Measurements from ENCODE around the gene GALNT7.
A peak's percentile ranks its signal among the peaks of the same experiment; 100 is the strongest.
"Not testable (repeated sequence)": the region's sequence is repeated elsewhere in the genome, so short reads cannot be mapped to it uniquely, and the experiment has no call there.

The GALNT7 gene

DNA sequence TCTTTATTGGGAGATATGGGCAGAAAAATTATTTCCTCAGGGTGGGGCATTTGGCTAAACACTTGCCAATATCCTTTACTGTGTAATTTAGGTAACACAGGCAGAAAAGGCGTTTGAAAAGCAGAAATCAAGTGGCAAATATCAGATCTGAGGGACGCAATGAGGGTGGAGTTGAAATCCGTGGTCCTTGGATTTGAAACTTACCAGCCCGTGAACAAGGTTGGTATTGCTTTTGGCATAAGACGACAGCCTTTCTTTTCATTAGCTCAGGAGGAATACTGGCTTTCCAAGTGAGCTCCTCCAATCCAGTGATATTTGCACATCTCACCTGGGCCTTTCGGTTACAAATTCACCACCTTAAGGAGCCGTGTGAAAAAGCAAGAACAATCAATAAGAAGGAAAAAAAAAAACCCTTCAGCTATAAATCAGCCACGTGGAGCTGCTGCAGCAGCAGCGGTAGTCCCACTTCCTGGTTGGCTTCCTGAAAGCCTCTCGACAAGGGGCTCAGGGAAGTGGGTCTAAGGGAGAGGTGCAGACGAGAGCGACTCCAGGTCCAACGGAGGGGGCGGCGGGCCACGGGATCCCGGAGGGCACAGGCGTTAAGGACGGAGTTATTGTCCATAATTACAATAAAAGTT lies 734 bp upstream of the GALNT7 start:
- peak; percentile 33 for DNase-seq

DNA sequence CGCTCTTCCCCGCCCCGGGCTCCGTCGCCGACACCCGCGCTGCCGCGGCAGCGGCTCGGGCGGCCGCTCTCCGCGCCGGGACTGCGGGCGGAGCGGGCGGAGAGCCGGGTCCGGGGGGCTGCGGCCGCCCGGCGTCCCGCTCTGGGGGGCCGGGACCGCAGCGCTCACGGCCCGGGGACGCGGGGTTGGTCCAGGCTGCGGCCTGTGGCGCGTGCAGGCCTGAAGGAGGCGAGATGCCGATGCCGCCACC lies 492 bp downstream of the GALNT7 start:
- no peak for DNase-seq

DNA sequence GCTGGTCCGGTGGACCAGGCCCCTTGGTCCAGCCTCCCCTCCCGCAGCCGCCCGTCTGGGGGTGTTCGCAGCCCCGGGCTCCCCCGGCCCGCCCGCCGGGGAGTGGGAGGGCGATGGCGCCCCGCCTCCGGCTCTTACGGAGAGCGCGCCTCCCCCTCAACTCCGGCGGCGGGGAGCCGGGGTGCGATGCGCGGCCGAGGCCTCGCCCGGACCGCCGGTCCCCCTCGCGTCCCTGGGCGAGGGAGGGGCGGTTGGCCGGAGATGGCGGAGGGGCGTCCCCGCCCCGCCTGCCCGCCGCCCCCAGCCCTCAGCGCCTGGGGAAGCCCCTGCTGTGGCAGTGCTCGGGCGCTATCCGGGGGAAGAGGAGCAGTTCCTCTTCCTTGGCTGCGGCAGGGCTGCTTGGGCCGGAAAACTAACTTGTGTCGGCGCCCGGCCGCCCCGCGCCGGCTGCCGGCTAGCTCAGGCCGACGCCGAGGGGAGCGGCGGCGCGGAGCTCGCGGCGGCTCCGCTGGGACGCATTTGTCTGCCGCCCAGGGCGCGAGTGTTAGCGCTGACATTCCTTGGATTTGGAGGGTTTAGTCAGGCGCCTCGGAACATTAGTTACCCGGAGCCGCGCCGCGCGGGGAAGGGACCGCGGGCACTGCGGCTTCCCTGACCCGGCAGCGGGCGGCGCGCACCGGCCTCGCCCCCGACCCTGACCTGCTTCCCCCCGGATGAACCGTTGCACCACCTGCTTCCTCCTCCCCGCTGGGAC lies 994 bp downstream of the GALNT7 start:
- DNase-seq, result peak; percentile 49

DNA sequence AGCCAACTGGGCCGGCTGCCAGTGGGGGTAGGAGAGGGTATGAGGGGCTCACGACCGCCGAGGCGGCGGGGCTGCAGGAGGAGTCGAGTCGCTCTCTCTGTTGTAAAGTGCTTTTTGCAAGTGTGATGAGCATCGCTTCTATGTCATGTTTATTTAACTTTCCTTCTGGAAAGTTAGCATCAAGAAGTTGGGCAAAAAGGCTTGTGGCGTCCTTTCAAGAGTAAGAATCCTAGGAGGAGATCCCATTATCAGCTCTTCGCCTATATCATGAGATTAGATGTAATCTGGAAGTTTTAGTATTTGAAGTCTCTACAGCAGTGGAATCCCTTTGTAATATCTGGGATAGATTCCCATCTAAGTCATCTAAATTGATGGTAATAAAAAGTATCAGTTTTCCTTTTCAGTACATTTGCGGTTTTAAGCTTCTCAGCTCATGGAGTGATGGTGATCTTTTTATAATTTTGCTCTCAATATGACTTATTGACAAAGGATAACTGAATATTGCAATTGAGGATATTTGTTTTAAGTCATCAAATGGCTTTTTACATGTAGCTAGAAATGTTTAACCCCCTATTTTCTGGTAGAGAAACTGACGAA lies 1.7 kb downstream of the GALNT7 start:
- DNase-seq, result no peak

GRCh38 chr4:173171098-173171497 lies 2.5 kb downstream of the GALNT7 start:
- no peak for DNase-seq

GRCh38 chr4:173171987-173172386 lies 3.4 kb downstream of the GALNT7 start:
- DNase-seq, result no peak

DNA sequence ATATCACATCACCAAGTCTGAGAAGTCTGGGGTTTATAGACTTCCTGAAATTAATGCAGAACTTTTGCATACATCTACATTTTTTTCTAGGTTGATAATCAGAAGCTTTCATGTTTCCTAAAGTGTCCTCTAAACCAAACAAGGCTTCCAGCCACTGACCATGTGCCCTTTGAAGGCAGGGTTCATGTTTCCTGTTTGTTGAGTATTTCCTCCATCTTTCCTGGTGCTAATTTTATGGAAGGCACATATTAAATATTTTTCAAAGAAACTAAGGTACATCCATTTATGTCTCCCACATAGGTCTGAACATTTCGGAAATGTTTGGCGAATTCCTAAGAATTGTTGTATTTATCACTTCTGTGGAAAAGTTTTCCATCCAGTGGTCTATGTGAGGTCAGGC lies 5.6 kb downstream of the GALNT7 start:
- DNase-seq, result no peak

DNA sequence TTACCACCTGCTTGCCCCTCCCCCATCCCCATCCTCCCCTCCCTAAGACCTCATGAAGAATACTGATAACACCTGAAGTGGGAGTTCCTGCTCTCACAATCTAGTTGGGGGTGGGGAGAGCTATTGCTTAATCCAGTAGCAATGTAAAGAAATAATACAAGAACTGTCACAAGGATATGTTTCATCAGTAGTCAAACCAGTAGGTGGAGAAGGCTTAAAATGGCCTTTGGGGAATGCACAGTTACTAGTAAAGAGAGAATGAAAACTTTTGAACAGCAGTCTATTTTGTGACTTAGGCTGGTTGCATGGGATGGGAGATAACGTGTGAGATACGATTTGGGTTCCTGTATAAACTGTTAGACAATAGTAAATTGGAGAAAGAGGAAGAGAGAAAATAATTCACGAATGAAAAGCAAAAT lies 6.0 kb downstream of the GALNT7 start:
- no peak for DNase-seq

DNA sequence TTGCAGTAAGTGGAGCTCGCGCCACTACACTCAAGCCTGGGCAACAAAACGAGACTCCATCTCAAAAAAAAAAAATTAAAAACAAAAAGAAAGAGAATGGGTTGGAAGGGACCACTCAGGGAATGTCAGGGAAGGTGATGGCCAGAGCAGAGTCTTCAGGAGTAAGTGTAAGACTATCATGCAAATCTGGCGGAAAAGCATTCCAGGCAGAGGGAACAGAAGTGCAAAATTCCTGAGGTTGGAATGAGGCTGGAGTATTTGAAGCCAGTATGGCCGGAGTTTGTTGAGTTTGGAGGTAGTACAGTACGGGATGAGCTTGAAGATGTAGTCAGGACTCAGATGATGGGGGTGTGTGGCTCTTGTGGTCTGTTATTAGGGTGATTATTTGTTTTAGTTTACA lies 7.4 kb downstream of the GALNT7 start:
- DNase-seq, result no peak

DNA sequence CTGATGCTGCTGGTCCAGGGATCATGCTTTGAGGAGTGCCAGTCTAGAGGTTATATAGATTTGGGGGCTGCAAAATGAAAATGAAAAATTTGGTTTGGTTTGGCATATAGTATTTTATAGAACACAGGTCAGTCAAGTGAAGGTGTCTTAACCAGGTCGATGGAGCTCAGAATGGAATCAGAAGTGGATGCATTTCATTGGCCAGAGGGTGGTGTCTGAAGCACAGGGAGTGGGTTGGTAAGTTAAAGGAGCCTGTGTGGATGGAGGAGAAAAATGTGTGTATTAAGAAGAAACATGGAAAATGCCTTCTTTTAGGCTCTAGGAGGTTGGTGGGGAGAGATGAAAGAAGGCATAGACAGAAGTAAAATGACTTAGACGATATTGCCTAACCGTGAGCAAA lies 8.6 kb downstream of the GALNT7 start:
- DNase-seq, result no peak

DNA sequence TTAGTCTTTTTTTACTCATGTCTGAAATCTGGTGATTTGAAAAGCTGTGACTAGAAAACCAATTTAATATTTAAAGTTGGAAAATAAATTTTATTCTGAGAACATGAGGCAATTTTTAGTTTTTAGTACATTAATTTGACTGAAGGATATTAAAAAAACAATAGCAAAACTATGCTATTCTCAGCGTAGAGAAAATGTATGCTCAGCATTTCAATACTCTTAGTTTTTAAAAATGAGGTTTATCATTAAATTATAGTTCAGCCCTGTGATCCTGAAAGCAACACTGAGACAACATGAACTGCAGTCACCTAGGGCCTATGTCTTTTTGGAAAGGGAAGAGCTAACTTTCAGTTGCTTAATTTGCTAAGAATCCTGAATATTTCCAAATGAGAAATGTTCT lies 9.5 kb downstream of the GALNT7 start:
- no peak for DNase-seq

DNA sequence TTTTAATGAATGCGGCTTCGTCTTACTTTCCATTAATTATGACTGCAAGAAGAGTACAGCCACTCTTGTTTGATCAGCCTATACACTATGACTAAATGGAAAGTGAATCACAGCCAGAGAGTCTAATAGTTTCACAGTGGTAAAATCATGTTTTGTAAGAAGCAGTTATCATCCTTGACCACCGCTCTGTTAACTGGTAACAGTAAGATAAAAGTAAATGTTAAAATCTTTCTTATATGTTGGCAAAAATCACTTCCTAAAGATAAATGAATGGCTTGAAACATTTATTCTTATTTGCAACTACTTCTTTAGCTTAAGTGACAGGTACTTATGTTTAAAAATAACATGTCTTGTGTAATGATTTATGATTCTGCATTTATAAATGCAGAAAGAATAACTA lies 13.2 kb downstream of the GALNT7 start:
- DNase-seq, result no peak

- DNase-seq, result no peak
Measured at GRCh38 chr4:173182403-173182802, 13.8 kb downstream of the GALNT7 start.

DNA sequence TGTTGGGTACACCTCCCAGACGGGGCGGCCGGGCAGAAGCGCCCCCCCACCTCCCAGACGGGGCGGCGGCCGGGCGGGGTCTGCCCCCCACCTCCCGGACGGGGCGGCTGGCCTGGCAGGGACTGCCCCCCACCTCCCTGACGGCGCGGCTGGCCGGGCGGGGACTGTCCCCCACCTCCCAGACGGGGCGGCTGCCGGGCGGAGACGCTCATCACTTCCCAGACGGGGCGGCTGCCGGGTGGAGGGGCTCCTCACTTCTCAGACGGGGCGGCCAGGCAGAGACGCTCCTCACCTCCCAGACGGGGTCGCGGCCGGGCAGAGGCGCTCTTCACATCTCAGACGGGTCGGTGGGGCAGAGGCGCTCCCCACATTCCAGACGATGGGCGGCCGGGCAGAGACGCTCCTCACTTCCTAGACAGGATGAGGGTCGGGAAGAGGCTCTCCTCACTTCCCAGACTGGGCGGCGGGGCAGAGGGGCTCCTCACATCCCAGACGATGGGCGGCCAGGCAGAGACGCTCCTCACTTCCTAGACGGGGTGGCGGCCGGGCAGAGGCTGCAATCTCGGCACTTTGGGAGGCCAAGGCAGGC lies 15.1 kb downstream of the GALNT7 start:
- not testable (repeated sequence) for DNase-seq

- DNase-seq, result no peak
Measured at GRCh38 chr4:173185847-173186510, 17.4 kb downstream of the GALNT7 start.

DNA sequence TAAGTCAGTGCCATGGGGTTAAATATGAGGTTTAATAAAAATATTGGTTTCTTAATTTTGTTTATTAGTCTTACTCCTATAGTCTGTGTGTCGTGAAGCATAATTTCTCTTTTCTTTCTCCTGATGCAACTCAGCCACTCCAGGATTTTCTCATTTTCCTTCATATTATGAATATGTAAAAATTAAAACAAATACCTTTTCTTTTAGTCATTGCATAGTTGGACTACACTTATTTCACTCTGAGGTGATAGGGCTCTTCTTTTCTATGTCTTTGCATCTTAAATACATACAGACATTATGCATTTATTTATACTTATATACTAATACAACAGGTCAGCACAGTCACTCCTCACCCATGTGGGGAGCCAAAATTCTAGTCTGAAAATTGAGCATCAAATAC lies 19.1 kb downstream of the GALNT7 start:
- no peak for DNase-seq

DNA sequence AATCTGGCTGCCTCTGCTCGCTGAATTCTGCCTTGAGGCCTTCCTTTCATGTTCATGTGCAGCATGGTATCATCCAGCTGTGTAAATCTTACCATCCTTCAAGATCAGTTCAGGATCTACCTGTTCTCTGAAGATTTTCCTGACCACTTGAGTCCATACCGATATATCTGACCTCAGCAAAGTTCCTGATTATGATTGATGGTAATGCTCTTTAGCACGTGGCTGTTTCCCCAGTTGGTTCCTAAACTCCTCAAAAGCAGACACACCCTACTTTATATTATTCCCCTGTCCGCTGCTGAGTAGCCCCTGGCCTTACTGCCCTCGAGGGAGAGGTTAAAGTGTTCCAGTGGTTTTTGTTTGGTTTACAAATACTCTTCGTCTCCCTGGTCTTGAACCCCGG lies 20.0 kb downstream of the GALNT7 start:
- no peak for DNase-seq

- no peak for DNase-seq
Measured at GRCh38 chr4:173189117-173189693, 20.6 kb downstream of the GALNT7 start.

GRCh38 chr4:173191623-173192041 lies 23.0 kb downstream of the GALNT7 start:
- DNase-seq, result no peak

- no peak for DNase-seq
Measured at GRCh38 chr4:173192375-173193162, 24.0 kb downstream of the GALNT7 start.

DNA sequence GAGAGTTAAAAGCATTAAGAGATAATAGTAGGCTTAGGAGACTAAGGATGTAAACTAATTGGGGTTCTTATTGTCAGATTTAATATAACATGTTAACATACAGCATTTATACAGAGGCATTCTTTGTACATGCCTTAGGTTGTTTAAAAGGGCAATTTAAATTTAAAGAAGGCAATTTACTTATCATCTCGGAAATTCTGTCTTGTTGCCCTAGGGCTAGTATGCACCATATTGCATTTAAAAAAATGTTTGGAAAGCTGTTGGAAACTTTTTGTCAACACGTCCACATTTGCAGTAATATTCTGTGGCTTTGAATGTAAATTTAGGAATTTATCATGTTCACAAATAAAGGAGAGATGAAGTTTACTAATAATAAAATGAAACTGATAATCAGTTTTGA lies 25.5 kb downstream of the GALNT7 start:
- no peak for DNase-seq

DNA sequence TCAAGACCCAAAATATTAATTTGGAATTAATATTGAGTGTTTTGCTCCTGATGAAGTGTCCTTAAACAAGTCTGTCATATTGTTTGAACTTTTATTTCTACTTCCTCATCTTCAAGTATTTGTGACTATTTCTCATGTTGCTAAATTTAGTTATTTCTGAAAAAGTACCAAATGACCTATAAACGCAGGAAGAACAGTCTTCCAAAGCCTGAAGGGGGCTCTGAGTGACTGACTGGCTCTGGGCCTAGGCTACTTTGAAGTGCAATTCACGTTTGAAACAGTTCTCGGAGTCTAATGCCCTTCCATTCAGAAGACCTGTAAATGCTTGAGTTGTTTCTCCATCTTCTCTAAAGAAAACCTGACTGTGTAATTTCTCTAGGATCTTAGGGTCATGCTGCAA lies 26.5 kb downstream of the GALNT7 start:
- no peak for DNase-seq

DNA sequence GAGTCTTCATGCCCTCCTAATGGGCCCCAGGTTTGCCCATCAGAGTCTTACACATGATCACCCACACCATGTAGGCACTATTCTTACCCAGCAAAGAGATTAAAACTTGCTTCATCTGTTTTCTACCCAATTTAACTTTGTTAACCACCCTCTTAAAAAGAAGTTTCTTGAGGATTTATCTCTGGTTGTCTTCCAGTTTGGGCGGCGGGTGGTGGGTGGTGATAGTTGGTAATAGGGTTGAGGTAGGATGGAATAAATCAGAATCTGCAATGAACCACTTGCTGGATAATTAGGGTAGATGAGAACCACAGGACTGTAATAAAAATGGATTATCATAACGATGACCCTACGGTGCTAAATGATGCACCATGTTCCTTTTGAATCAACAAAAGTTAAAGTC lies 30.9 kb downstream of the GALNT7 start:
- DNase-seq, result no peak
